GM21367 (cell line): ENCODE data around the gene MDK.
"Not testable (repeated sequence)": the region's sequence is repeated elsewhere in the genome, so short reads cannot be mapped to it uniquely, and the experiment has no call there.

Experiments
- ATAC-seq: cut with Tn5 transposase; IDR thresholded peaks from one replicate; pipeline ENCODE4 v1.9.1; 2021; ENCODE audit not compliant: unreplicated experiment

Gene MDK

DNA sequence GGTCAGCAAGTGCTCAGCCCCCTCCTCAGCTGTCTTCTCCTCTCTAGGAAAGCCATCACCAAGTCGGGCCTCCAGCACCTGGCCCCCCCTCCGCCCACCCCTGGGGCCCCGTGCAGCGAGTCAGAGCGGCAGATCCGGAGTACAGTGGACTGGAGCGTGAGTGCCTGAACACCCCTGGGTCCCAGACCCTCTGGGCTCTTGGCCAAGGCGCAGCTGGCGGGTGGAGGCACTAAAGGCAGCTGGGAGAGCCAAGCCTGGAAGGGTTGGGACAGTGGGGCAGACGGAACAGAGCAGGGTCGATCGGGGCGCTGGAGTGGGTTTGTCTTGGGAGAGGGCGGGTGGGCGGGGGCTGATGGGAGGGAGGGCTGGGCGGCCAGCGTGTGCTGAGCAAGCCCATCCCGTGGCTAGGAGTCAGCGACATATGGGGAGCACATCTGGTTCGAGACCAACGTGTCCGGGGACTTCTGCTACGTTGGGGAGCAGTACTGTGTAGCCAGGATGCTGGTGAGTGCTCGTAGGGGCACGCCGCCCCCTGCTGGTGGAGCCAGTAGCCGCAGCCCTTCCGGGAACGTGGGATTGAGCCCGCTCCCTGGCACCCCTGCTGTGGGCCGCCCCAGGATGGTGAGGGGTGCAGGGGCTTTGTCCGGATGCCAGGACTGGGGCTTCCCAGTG is 14.1 kb upstream of the MDK start:
- ATAC-seq, result no peak

DNA sequence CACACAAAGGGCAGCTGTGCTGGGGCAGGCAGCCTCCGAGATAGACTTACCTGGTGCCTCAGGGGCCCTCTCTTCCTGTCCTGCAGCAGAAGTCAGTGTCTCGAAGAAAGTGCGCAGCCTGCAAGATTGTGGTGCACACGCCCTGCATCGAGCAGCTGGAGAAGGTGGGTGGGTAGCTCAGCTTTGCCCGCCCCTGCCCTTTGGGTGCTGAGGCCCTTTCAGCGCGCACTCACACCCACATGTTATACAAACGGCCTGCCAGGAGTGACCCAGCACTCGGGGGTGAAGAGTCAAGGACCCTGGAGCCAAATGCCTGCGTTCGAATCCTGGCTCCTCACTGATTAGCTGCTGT is 13.6 kb upstream of the MDK start:
- ATAC-seq, result no peak

DNA sequence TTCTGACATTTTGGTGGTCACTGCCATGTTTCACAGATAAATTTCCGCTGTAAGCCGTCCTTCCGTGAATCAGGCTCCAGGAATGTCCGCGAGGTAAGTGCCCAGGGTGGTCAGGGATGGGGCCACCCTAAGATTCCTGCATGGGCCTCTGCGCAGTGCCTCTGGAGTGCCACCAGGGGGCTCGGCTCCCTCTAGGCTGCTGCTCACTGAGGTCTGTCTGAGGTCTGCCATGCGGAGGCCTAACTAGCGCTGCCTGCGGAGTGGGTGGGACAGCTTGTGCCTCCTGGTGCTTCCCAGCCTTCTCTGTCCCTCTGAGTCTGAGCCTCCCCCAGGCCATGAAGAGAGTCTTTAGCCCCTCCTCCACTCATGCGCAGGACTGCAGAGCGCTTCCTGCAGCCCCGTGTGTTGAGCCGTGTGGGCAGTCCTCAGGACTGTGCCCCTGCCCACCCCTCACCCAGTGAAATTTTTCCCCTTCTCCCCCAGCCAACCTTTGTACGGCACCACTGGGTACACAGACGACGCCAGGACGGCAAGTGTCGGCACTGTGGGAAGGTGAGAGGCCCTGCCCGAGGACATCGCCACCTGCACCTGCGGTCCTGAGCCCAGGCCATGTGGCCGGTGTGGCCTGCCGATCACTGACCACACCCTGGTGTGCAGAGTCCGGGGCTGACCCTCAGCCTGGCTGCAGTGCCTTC is 11.9 kb upstream of the MDK start:
- ATAC-seq, result no peak

DNA sequence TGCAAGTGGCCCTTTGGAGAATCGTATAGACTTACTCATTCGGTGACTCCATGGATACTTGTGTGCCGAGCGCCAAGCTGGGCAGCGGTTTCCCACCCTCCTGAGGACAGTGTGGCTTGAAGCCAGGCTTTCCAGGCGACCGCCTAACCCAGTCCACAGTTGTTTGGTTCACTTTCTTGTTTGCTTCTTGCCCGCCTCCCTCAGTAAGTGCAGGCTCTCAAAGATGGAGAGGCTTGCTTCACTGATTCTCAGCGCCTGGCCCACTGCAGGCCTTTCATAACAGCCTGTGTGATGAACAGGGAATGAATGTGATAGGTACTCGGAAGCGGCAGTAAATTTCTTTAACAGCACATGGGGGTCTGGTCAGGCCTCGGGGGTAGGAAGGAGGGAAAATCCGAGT is 11.2 kb upstream of the MDK start:
- ATAC-seq, result no peak

DNA sequence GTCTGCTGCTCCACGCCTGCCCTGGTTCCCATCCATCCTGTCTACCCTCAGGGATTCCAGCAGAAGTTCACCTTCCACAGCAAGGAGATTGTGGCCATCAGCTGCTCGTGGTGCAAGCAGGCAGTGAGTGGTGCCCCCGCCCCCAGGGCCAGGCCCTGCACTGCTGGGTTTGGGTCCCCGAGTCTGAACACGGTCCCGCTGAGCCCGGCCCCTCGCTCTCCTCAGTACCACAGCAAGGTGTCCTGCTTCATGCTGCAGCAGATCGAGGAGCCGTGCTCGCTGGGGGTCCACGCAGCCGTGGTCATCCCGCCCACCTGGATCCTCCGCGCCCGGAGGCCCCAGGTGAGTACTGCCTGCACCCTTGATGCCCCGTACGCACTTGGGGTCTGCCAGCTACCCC is 10.2 kb upstream of the MDK start:
- not testable (repeated sequence) for ATAC-seq

DNA sequence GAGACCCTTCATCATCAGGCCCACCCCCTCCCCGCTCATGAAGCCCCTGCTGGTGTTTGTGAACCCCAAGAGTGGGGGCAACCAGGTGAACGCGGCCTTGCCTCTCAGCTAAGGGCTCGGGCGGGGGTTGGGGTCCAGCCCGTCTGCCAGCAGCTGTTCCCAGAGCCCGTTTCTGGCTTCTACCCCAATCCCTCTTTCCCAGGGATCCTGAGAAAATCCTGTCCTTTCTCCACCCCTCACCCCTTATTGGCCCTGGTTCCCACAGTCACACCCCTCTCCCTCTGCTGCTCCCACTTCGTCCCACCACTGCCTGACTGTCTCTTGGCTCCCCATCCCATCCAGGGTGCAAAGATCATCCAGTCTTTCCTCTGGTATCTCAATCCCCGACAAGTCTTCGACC is 9.4 kb upstream of the MDK start:
- no peak for ATAC-seq

DNA sequence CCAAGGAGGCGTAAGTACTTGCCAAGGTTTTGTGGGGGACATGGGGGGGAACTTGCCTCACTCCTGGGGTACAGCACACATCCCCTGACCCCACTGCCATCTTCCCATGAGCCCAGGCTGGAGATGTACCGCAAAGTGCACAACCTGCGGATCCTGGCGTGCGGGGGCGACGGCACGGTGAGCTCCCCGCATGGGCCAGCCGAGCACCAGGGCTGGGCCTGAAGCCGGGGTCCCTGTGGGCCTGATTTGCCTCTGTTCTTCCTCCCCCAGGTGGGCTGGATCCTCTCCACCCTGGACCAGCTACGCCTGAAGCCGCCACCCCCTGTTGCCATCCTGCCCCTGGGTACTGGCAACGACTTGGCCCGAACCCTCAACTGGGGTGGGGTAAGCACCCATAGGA is 9.0 kb upstream of the MDK start:
- ATAC-seq, result not testable (repeated sequence)

DNA sequence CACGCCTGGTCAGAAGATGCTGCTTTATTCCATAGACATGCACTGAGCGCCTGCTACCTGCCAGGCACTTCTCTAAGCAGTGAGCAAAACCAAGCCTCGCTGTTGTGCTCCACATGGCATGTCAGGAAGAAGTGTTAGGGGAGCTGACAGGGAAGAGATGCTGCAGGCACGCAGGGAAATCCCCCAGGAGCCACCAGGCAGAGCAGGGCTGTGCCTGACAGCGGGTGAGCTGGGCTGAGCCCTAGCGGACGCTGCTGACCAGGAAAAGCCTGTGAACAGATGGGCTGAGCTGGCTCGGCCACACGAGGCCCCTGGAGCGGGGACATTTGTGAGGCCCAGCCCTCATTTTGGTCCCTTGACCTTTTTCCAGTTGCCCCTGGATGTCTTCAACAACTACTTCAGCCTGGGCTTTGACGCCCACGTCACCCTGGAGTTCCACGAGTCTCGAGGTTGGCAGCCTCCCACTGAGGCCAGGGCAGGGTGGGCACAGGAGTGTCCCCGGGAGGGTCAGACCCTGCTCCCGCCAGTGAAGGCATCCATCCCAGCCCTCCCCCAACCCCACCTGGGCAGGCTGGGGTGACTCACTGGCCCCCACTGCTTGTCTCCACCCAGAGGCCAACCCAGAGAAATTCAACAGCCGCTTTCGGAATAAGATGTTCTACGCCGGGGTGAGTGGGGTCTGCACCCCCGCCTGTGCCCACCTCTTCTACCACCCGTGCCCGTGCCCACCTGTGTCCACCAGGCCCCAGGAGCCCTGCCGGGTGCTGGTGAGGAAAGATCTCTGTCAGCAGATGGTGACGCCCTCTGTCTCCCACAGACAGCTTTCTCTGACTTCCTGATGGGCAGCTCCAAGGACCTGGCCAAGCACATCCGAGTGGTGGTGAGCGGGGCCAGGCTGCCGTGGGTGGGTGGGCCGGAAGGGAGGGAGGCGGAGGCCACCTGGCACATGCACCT is 7.4 kb upstream of the MDK start:
- ATAC-seq, result no peak

DNA sequence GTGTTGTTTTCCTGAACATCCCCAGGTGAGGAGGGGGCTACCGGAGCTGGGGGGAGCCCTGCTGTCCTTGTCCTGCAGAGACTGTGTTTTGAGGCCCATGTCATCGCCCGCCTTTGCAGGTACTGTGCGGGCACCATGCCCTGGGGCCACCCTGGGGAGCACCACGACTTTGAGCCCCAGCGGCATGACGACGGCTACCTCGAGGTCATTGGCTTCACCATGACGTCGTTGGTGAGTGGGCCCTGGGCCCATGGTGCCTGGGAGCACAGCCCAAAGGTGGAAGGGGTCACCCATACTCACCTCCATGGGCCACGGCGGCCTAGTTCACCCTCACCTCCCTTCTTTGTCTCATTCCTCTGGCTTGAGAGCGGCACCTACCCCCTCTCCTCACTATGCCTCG is 6.7 kb upstream of the MDK start:
- ATAC-seq, result no peak

DNA sequence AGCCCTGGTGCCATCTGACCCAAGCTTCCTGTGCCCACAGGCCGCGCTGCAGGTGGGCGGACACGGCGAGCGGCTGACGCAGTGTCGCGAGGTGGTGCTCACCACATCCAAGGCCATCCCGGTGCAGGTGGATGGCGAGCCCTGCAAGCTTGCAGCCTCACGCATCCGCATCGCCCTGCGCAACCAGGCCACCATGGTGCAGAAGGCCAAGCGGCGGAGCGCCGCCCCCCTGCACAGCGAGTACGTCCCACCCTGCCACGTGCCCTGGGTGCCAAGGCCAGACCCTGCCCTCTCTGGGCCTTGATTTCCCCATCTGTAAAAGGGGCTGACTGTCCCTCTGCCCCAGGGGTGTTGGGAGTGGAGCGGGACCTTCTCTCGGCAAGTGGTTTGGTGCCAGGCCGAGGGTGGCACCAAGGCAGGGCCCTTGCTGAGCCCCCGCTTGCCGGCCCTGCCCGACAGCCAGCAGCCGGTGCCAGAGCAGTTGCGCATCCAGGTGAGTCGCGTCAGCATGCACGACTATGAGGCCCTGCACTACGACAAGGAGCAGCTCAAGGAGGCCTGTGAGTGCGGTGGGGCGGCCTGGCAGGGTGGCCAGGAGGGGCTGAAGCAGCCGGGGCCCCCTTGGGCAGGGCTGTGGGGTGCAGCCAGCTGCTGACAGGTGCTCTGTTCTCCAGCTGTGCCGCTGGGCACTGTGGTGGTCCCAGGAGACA is 5.9 kb upstream of the MDK start:
- ATAC-seq, result no peak

DNA sequence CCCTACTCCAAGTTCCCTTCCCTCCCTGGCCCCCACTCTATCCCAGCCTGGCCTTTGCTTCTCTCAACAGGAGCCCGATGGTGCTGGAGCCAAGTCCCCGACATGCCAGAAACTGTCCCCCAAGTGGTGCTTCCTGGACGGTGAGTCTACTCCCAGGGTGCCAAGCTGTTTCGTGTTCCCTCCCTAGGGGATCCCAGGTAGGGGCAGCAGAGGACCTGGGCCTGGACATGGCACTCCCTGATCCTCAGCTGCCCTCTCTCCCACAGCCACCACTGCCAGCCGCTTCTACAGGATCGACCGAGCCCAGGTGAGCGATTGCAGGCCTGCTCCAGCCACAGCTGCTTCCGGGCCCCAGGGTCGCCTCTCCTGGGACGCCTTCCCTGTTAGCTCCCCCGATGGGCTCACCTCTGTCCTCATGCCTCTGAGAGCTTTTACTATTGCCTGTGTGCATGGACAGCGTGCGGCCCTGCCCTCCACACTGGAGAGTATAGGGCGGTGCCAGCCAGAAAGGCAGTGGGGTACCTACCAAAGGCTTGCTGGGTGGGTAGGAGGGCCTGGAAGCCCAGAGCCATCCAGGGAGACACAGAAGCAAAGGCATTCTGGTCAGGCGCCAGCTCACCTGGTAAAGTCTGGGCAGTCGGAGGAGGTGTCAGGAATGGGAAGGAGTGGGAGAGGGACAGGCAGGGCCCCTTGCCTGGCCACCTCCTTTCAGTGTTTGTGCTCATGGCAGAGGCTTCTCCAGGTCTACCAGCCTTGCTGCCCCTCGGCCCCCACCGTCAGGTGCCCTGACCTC is 5.0 kb upstream of the MDK start:
- no peak for ATAC-seq

DNA sequence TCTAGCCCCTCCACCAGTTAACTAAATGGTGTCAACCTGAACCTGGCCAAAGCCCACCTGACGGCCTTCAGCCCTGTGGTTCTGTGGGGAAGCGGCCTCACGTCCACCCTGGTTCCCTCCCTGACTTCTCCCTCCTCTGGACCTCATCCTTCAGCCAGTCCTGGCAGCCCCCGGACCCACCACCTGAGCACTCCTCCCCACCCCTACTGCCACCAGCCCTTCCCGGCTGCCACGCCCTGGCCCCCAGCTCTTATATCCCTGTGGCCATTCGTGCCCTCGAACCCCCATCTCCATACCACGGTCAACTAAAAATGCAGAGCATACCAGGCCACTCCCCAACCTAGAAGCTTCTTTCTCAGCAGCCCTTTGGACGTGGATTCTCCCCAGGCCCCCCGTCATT is 4.2 kb upstream of the MDK start:
- ATAC-seq, result no peak

DNA sequence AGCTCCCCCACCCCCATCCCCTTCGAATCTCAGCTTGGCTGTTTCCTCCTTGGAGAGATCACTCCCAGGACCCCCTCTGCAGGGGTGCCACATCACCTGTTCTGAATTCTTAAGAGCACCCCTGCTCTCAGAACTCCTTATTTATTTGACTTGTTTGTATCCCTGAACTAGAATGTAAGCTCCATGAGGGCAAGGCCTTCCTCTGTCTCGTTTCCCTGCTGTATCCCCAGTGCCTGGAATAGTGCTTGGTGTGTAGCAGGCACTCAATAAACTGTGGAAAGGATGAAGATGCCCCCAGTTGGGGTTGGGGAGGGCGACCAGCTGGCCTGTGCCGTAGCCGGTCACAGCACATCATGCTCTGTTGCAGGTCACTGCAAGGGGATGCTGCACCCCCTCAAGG is 3.6 kb upstream of the MDK start:
- no peak for ATAC-seq

DNA sequence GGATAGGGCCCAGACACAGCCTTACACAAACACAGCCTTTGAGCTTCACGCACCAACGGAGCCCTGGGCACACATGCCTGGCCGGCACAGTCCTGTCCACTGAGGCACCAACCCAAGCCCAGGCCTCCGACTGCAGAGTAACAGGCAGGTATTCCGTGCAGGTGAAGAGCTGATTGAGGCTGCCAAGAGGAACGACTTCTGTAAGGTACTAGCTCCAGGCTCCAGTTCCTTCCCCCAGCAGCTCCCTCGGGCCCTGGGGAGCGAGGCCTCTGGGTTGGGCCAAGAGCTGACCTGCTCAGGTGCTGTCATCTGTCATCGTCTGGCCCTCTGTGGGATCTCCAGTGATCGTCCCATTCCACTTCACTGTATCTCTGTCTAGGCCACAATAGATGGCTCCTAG is 3.2 kb upstream of the MDK start:
- ATAC-seq, result no peak

DNA sequence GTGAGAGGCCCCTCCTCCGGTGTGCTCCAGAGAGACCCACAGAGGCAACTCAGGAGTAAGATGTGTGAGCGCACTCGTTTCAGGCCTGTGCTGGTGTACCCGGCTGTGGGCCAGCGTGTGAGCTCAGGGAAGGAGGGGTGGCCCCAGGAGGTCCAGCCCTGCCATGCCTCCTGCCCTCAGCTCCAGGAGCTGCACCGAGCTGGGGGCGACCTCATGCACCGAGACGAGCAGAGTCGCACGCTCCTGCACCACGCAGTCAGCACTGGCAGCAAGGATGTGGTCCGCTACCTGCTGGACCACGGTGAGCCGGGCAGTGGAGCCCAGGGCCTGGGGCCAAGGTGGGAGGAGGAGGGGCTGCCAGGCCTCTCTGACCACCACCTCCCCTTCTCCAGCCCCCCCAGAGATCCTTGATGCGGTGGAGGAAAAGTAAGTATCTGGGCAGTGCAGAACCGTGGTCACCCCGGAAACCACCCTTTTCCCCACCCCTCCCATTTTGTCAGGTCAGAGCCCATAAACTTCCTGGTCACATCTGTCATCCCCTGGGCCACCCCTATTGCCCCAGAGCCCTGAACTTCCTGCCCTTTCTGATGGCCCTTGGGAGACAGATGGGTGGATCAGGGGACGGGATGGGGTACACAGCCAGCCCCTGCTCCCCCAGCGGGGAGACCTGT is 2.5 kb upstream of the MDK start:
- no peak for ATAC-seq

DNA sequence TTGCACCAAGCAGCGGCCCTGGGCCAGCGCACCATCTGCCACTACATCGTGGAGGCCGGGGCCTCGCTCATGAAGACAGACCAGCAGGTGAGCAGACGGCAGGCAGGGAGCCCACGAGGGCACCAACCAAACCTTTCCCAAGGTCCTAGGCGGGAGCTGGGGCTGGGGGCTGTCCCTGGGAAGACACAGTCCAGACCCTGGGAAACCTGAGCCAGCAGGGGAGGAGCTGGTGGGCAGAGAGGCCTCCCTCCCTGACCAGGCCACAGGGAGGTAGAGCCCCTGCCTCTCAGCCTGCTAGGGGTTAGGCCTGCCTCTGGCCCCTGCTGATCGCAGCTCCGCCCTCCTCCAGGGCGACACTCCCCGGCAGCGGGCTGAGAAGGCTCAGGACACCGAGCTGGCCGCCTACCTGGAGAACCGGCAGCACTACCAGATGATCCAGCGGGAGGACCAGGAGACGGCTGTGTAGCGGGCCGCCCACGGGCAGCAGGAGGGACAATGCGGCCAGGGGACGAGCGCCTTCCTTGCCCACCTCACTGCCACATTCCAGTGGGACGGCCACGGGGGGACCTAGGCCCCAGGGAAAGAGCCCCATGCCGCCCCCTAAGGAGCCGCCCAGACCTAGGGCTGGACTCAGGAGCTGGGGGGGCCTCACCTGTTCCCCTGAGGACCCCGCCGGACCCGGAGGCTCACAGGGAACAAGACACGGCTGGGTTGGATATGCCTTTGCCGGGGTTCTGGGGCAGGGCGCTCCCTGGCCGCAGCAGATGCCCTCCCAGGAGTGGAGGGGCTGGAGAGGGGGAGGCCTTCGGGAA is 1.8 kb upstream of the MDK start:
- ATAC-seq, result not testable (repeated sequence)

DNA sequence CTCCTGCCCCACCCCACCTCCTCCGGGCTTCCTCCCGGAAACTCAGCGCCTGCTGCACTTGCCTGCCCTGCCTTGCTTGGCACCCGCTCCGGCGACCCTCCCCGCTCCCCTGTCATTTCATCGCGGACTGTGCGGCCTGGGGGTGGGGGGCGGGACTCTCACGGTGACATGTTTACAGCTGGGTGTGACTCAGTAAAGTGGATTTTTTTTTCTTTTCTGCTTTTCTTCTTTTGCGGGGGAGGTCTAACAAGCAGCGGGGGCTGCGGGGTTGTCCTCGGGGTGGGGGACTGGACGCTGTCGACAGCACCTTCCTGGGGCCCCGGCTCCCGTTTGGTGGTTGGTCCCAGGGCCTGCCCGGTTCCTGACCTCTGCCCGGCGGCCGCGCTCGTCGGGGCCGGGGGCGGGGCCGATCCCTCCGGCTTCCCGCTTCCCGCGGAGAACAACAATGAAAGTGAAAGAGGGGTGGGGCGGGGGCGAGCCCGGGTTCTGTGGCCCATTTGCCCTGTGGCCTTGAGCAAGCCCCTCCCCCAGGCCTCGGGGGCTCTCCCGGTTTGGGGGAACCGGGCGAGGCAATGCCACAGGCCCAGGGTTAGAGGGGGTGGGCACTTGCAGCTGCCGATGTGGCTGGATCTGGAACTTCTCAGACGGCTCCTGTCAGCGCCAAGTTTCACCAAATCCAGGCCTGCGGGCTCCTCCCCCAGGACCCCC is 975 bp upstream of the MDK start:
- ATAC-seq, result no peak

DNA sequence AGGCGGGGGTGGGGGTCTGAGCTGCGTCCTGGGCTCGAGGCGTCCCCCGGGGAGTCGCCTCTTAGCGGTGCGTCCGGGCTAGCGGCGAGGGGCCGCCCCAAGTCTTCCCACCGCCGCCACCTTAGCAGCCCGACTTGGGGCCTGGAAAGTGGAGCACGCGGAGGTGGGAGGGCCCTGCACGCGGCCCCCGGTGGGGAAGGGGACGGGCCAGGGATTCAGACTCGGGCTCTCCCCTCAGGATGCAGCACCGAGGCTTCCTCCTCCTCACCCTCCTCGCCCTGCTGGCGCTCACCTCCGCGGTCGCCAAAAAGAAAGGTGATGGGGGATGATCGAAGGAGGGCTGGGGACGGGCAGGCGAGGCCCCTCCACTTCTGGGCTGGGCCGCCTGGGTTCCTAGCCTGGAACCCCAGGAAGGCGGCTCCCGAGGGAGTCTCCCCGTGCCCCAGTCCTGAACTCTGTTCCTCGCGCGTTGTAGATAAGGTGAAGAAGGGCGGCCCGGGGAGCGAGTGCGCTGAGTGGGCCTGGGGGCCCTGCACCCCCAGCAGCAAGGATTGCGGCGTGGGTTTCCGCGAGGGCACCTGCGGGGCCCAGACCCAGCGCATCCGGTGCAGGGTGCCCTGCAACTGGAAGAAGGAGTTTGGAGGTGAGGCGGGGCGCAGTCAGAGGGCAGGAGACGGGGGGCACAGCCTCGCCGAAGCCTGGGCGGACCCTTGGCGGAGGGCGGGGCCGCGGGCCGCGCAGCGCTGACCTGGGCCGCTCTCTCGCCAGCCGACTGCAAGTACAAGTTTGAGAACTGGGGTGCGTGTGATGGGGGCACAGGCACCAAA is 563 bp downstream of the MDK start:
- ATAC-seq, result no peak
